WTC11 (cell line): ENCODE data around the gene PACS1.
"Not testable (repeated sequence)": the region's sequence is repeated elsewhere in the genome, so short reads cannot be mapped to it uniquely, and the experiment has no call there.

ENCODE experiments used
- NR3C1 ChIP-seq: sonication (generic); formaldehyde crosslinking; conservative IDR thresholded peaks from 2 replicates; pipeline ENCODE4 v1.8.1; 2023; ENCODE audit warnings: low read depth, mild to moderate bottlenecking, missing genetic modification reagents
- SP1 ChIP-seq: sonication (generic); formaldehyde crosslinking; conservative IDR thresholded peaks from 2 replicates; pipeline ENCODE4 v1.8.1; 2022; ENCODE audit warnings: missing genetic modification reagents
- TF ChIP-seq, protein P1 (sequence below): fragments of 200-600 bp; IDR thresholded peaks from 2 replicates; pipeline ENCODE4 v1.8.0; 2022; ENCODE audit warnings: antibody characterized with exemption
- TF ChIP-seq, protein P2 (sequence below): sonication (generic); formaldehyde crosslinking; IDR thresholded peaks from 2 replicates; pipeline ENCODE4 v1.8.0; 2023; ENCODE audit warnings: missing genetic modification reagents

DNA sequence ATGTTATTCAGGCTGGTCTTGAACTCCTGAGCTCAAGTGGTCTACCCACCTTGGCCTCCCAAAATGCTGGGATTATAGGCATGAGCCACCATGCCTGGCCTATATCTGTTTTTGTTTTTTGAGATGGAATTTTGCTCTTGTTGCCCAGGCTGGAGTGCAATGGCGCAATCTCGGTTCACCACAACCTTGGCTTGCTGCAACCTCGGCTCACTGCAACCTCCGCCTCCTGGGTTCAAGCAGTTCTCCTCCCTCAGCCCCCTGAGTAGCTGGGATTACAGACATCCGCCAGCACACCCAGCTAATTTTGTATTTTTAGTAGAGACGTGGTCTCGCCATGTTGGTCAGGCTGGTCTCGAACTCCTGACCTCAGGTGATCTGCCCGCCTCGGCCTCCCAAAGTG lies 29.7 kb downstream of the PACS1 start:
- TF ChIP-seq SP1, NR3C1 (CRISPR knock-in tag): not testable (repeated sequence)
- TF ChIP-seq, protein P1, sequence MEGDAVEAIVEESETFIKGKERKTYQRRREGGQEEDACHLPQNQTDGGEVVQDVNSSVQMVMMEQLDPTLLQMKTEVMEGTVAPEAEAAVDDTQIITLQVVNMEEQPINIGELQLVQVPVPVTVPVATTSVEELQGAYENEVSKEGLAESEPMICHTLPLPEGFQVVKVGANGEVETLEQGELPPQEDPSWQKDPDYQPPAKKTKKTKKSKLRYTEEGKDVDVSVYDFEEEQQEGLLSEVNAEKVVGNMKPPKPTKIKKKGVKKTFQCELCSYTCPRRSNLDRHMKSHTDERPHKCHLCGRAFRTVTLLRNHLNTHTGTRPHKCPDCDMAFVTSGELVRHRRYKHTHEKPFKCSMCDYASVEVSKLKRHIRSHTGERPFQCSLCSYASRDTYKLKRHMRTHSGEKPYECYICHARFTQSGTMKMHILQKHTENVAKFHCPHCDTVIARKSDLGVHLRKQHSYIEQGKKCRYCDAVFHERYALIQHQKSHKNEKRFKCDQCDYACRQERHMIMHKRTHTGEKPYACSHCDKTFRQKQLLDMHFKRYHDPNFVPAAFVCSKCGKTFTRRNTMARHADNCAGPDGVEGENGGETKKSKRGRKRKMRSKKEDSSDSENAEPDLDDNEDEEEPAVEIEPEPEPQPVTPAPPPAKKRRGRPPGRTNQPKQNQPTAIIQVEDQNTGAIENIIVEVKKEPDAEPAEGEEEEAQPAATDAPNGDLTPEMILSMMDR, result not testable (repeated sequence)
- TF ChIP-seq, protein P2, sequence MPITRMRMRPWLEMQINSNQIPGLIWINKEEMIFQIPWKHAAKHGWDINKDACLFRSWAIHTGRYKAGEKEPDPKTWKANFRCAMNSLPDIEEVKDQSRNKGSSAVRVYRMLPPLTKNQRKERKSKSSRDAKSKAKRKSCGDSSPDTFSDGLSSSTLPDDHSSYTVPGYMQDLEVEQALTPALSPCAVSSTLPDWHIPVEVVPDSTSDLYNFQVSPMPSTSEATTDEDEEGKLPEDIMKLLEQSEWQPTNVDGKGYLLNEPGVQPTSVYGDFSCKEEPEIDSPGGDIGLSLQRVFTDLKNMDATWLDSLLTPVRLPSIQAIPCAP (CRISPR knock-in tag), result not testable (repeated sequence)
